Body of pancreas (tissue), 4 donors: ENCODE data around the gene CD24.

ENCODE experiments used
- CTCF ChIP-seq, 7 experiments: fragments of 450-650 bp in 4 of 7; fragments of 200-600 bp in 3 of 7; sonication (generic) in 3 of 7; IDR thresholded peaks; one replicate each; pipeline ENCODE4 v1.5.1; 2016 to 2019; ENCODE audit warnings: antibody characterized with exemption in 7 of 7
- POLR2A ChIP-seq, 3 donors: fragments of 450-650 bp; IDR thresholded peaks; one replicate each; pipeline ENCODE4 v1.6.1; 2016; ENCODE audit warnings: antibody characterized with exemption in 3 of 3, mild to moderate bottlenecking in 2 of 3

- TF ChIP-seq CTCF (IDR thresholded peaks at IDR 0.05) (no peak), POLR2A (IDR thresholded peaks at IDR 0.05) (peak in 1 of 3 donors; percentile 0)
These were observed 6.5 kb downstream of the CD24 start for GRCh38 chr6:106967936-106968555.
